Skin of body (tissue), 2 donors: ENCODE data around the gene ANKS1B. TPM values are rescaled to one million over a fixed set of nuclear protein-coding genes. Genes with fewer than 3 reads are reported as not detected.
"Not testable (repeated sequence)": the region's sequence is repeated elsewhere in the genome, so short reads cannot be mapped to it uniquely, and the experiment has no call there.

Experiments used
- DNase-seq: peaks from one replicate; lab custom pipeline; 2025; lab: John Stamatoyannopoulos, UW
- total RNA-seq: library from RNA; depleted of rRNA; stranded (reverse); fragments of >200 nt; gene quantifications from one replicate; pipeline ENCODE4 v1.2.3, GENCODE V29; 2014

The ANKS1B gene
- total RNA-seq, 1 donor from 2014 or later: 10.7 TPM

DNA sequence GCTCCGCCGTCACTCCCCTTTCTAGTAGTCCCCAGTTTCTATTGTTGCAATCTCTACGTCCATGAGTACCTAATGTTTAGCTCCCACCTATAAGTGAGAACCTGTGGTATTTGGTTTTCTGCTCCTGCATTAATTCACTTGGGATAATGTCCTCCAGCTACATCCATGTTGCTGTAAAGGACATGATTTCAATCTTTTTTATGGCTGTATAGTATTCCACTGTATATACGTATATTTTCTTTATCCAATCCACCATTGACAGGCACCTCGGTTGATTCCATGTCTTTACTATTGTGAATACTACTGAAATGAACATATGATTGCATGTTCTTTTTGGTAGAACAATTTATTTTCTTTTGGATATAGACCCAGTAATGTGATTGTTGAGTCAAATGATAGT is 114.7 kb downstream of the ANKS1B start:
- DNase-seq: no peak

DNA sequence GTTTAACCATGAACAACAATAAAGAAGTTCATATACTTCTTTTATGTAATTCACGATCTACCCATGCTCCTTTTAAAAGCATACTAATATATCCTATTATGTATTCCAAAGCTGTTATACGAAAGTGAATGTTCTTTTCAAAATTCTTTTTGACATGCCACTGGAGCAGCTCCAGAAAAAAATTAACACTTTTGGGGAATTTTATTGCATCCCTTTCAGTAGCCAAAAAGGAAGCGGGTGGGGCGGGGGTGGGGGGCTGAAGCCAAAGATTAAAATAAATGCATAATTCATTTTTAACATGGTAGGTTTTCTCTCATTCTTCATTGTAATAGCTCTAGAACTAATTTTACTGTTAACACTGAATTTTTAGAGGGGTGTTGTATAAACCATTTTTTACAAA is 123.0 kb downstream of the ANKS1B start:
- DNase-seq: no peak

DNA sequence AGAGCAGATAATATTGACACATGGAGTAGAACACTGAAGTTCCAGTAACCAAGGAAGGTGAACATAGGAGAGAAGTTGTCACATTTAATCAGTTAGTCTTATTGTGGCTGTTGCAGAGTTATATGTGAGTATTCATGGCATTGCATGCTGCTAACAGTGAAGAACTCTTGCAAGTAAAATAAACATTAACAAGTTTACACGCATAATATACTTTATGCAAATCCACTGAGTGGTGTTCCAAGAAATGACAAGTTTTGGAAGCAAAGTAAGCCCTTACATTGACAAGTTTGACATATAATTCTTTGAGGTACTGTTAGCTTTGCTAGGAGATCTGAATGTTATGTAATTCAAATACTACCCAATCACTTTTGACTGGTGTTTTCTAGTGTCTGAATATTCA is 125.6 kb downstream of the ANKS1B start:
- no peak for DNase-seq

DNA sequence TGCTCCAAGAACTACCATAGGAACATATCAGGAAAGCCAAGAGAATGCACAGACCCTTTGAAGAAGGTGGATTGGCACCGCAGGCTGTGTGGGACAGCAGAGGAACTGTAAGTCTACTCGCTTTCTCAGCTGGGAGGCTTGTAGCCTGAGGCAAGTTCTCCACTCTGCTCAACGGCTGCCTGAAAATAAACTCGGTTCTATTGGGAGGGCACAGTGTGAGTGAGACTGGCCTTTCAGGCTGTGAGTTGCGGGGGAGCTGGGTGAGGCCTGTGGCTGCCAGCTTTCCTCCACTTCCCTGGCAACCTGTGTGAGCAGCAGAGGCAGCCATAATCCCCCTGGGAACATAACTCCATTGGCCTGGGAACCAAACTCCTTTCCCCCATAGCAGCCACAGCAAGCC is 132.1 kb downstream of the ANKS1B start:
- no peak for DNase-seq

DNA sequence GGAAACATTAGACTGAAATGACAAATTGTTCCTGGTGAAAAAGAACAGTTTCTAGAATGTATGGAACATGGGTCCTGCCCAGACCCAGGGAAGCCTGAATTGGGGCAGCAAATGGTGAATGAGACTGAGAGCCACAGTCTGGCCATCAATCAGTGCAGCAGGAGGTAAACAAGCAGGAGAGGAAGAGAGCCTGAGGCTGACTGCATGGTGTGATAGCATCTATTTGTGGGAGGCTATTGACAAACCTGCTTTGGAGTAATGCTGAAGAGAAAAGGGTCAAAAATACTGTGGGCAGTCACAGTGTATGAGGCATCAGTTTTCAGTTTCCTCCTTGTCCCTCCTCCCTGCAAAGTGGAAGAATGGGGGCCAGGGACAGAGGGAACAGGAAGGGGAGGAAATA is 136.8 kb downstream of the ANKS1B start:
- no peak for DNase-seq

DNA sequence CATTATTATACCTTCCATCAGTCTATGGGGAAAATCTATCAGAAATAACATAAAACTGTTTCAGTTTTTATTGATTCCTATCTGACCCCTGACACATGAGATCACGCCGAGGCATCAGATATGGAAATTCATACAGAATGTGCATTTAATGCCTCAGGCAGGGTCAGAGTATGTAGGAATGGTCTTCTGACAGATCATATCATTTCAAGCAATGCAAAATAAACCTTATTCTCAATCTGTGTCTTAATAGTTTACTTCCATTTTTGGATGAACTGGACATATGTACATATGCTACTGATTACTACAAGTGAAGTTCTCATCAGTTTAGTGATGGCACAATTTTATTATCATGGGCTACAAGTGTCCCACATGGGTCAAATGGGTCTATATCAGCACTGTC is 150.0 kb downstream of the ANKS1B start:
- DNase-seq: no peak

DNA sequence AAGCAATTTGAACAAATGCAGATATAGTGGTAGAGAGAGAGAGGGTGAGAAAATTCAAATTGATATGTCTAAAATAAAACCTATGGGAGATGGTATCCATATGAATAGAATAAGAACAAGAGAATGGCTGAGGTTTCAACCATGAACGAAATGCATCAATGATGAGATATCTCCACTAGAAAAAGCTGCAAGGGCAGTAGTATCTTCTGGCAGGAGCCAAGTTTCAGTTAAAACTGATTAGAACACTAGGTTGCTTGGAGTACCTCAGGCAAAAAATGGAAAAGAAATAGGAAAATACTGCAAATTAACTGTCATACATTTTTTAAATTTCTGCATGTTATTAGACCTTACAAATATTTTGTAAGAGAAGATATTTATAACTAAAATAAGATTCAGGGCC is 151.3 kb downstream of the ANKS1B start:
- no peak for DNase-seq

DNA sequence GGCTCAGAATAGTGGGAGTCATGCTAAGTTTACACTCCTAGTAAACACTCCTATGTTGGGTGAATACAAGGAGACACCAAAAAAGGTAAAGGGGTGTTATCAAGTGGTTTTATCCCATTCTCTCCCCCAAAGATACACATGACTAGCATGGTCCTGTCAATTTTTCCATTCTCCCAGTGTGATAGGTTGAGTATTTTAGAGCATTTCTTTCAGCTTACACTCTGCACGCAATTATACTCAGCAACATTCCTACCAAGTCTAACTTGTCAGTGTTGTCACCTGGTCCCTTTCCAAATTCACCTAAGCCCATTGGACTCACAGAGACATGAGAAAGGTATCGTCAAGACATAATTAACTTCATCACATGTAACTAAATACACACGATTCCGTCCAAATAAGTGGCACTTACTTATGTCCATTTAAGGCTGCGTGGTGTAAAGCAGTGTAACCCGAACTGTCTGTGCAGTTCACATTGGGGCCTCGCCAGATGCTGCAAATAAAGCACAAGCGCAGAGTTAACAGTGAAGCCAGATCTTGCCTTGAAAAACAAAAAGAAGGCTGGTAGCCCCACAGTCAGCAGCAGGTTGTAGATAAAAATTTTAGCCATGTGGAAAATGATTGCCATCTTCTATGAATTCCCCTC is 159.7 kb downstream of the ANKS1B start:
- no peak for DNase-seq

DNA sequence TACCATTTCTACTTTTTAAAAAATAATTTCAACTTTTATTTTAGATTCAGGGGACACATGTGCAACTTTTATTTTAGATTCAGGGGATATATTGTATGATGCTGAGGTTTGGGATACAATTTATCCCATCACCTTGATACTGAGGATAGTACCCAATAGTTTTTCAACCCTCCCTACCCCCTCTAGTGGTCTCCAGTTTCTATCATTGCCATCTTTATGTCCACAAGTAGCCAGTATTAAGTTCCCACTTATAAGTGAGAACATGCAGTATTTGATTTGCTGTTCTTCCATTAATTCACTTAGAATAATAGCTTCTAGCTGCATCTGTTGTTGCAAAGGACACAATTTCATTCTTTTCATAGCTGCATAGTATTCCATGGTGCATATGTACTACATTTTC is 162.5 kb downstream of the ANKS1B start:
- DNase-seq: no peak

DNA sequence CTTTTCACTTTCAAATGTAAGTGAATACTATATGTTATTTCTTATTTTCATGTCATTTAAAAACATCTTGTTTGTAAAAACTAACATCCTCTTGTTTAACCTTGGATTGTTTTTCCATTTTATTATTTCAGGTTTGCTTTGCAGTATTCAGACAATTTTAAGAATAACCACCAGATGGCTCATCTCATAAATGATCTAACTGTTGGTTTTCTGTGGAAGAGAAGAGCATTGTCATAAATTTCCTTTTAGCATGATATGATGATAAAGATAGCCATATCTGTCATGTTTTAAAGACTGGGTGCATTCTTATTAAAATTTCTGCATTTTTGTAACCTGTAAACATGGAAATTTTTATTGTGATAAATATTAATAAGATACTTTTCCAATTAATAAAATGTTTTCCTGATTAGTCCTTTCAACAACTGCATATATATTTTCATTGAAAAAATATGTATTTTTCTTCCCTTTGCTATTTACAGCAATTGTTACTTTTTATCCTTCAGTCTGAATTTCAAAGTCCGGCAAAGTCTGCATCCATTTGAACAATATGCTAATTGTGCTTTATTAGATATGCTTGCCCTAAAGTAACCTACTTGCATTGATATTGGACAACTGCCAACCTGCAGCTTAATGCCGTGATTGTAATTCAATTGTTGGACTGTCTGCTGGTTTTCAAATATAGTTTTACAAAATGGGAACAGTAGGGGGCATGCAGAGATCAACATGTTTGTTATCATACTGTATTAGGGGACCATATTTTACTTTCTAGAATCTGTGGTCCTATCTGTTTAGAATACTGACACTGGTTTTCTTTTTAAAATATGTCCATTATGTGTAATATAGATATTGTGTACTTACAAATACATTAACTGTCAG is 173.8 kb downstream of the ANKS1B start:
- DNase-seq: peak; percentile 27

DNA sequence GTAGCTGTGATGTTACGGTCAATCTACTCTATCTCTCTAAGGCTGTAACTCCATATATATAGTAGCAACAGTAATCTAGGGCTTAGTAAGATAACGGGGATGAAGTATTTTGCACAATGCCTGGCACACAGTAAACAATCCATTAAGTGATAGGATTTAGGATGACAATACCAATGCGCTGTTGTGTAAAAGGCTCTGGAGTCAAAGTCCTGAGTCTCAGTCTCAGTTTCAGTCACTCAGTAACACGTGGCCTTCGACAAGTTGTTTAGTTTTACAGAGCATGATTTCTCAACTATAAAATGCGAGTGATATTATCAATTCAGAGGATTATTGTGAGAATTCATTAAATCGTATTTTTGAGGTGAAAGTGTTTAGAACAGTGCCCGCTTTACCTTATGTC is 174.8 kb downstream of the ANKS1B start:
- no peak for DNase-seq

DNA sequence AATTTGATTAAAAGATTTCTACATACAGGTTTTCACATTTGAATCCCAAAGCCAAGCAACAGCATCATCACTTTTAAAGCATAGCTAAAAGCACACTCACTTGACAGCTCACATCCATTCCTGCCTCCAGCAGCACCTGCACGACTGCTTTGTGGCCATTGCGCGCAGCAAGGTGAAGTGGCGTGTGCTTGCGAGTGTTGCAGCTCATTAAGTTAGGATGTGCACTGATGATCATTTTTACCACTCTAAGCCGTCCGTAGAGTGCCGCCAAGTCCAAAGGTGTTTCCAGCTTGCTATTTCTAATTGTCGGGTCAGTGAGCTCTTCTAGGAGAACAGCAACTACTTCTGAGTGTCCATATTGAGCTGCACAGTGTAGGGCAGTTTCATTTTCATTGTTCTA is 178.4 kb downstream of the ANKS1B start:
- no peak for DNase-seq

DNA sequence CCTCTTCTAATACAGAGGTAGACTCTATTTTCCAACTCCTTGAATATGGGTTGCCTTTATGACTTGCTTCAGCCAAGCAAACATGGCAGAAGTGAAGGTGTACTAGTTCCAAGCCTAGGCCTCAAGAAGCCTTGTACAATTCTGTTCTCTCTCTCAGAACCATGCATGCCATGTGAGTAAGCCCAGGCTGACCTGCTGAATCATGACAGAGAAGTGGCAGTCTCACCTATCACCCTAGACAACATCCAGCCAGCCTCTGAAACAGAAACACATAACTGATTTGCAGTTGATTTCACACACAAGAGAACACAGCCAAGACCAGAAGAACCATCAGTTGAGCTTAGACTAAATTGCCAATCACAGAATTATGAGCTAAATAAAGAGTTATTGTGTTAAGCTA is 180.0 kb downstream of the ANKS1B start:
- DNase-seq: no peak

DNA sequence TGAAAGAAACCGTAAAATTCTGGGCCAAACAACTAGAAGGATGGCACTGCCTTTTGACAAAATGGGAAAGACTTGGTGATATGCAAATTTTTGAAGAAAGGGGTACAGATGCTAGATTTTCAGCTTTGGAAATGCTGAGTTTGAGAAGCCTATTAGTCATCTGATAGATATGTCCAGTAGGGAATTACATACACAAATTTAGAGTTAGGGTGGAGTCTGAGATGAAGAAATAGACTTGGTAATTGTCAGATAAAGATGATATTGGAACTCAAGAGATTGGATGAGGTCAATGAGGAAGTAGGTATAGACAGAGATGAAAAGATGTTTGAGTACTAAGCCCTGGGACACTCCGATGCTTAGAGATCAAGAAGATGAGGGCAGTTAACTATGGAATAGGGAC is 184.1 kb downstream of the ANKS1B start:
- no peak for DNase-seq

DNA sequence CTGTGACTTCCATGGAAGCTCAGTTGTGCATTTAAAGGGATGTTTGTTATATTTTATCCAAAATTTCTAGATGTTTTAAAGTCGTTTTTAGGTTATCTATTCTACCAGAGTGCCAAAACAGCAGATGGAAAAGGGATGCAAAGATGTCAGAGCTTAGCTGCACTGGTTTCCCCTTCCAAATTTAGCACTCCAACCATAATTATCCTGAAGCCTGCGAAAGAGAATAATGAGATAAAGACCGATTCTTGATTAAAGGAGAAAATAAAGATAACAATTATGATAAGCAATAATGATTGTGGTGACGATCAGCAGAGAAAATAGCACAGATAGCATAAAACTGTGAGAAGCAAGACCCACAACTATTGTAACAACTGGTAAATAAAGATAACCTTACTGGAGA is 186.8 kb downstream of the ANKS1B start:
- DNase-seq: not testable (repeated sequence)

DNA sequence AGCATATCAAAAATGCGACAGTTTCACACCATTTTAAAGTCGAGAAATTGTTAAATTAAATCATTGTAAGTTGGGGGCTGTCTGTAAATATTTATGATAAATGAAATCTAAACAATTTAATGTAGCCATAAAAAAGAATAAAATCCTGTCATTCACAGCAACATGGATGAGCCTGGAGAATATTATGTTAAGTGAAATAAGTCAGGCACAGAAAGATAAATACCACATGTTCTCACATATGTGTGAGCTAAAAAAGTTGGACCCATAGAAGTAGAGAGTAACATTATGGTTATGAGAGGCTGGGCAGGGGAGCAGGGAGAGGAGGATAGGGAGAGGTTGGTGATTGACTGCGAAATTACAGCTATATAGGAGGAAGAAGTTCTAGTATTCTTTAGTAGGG is 201.3 kb downstream of the ANKS1B start:
- DNase-seq: no peak

DNA sequence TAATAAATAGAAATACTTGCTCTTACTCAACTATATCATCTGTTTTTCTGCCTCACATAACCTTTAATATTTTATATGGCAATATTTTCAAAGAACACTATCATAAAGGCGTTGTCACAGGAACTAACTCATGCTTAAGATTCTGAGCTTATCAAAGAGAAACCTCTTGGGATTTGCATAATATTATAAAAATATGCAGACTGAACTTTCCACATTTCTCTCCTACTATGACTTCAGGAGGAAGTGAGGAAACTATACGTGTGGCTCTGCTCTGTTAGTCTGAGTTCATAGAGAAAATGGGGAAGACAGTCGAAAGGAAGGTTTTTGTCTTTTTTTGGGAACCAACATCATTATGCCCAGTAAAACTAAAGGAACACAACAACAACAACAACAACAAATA is 212.5 kb downstream of the ANKS1B start:
- DNase-seq: no peak

DNA sequence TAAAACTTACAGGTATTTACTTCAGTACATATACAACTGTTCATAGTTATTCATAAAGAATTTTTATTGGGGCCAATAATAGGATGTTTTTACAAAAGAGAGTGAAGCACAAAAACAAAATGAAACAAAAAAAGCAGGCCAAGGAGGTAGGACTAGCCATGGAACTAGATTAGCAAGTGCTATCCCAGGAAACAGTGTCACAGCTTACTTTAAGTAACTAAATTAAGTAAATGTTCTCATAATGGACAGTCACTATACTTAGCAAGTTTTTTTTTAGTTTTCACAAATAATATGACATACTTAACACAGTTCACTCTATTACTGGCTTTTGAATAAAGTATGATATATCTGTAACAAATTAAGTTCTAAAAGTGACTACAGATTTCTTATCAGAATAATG is 213.1 kb downstream of the ANKS1B start:
- no peak for DNase-seq

DNA sequence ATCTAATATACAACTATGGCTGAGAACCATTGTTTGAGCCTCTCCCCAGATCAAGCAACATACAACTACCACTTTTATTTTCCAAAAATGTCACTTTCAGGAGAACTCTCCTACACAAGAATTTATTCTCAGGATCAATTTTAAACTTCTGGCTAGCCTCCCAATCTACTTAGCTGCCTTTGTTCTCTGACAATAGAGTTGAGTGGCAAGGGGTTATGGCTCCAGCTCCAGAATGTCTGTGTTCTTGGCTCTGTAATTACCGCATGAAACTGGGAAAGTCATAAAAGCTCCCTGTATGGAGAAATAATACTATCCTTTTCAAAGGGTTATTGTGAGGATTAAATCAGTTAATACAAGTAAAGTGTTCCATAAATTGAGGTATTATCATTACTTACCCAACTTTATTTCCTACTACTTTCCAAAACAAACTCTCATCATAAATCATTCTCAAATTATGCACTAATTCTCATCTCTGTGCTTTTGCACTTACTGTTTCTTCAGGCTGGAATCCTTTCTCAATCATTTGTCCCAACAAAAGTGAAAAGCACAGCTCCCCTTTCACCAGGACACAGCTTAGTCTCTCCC is 215.2 kb downstream of the ANKS1B start:
- no peak for DNase-seq

DNA sequence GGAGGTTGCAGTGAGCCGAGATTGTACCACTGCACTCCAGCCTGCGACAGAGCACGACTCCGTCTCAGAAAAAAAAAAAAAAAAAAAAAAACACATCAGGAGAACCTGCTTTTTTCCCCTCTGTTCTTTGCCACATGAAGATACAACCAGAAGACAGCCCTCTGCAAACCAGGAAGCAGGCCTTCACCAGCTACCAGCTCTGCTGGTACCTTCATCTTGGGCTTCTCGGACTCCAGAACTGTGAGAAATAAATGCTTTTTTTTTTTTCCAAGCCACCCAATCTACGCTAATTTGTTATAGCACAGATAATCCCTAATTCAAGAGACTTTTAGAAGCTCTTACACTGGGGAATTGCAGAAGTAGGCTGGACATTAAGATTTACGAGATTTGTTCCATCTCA is 216.0 kb downstream of the ANKS1B start:
- DNase-seq: no peak

DNA sequence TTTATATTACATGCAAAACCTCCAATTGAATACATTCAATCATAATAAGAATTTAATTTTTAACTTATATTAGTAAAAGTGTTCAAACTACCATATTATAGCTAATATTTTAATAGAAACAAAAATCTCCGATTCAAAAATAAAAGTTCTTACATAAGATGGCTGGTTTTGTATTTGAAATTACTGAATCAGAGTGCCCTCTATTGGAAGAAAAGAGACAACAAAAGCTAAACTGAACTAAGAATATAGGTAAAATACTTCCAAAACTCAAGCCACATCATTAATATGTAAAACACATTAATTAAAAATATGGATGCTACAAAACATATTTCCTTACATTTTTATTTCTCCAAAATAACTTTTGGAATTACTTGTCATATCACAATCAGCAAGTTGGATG is 216.9 kb downstream of the ANKS1B start:
- DNase-seq: no peak

DNA sequence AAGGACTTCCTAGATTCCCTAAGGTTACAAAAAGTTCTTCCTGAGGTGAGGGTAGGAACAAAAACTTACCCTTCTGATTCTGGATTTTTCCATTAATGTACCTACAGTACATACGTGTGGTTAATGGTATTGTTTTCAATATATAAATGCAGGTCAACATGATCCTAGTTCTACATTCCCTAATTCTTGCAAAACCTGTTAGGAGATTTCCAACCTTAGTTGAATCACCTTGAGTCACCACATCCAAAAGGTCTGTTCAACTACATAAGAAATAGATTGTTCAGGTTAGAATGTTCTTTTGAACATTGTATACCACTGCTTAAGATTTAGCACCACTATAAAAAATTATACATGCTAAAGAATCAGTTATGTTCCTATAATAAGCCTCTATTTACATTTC is 218.3 kb downstream of the ANKS1B start:
- no peak for DNase-seq
